HFF-Myc (cell line): ENCODE measurements around the gene ESYT3.

Experiments
- DNase-seq: peaks from one replicate; pipeline ENCODE4 v3.0.0-alpha.2; 2011; ENCODE audit warnings: low read depth; ENCODE audit errors: extremely low read depth
- H3K4me3 ChIP-seq: replicated peaks from 2 replicates; pipeline ENCODE4 v1.5.1; 2011; ENCODE audit warnings: low read depth, mild to moderate bottlenecking, control low read depth, low read length
- TF ChIP-seq, protein P1 (sequence below): IDR thresholded peaks from 2 replicates; pipeline ENCODE4 v1.5.1; 2012; ENCODE audit warnings: mild to moderate bottlenecking, low read depth, low read length, control low read depth; ENCODE audit errors: missing control alignments

The ESYT3 gene

DNA sequence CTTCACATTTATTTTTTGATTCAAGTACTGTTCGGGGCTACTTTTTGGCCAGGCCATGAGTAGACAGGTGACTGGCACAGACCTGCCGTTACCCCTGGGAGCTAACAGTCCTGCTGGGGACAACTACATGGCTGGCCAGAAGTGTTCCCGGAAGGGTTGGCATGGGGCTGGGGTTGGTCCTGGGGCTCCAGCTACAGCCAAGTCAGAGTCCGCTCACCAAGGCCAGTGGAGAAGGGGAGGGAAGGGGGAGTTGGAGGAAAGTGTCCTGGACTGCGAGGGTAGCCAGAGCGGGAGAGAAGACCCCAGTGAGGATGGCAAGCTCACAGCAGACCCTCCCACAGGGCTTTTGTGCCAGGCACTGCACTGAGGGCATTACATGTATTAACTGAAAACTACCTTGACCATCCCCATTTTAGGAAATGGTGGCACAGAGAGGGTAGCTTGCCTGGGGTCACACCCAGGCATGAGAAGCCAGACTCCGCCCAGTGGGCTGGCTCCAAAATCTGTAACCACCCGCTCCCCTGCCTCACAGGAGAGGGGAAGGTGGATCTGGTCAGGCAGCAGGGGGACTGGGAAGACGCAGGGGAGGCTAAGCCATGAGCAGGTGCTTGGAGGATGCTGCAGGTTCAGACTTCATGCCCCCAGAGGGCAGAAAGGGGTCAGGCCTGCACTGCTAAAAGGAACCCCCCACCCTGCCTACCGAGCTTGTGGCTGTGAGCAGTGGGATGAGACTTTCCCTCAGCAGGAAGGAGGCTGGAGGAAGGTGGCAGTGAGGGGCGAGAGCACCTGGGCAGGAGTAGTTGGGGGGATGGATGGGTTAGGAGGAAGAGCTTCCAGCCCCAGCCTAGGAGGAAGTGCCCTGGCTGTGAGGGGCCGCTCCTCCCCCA is 38.3 kb upstream of the ESYT3 start:
- DNase-seq = no peak
- TF ChIP-seq, protein P1, sequence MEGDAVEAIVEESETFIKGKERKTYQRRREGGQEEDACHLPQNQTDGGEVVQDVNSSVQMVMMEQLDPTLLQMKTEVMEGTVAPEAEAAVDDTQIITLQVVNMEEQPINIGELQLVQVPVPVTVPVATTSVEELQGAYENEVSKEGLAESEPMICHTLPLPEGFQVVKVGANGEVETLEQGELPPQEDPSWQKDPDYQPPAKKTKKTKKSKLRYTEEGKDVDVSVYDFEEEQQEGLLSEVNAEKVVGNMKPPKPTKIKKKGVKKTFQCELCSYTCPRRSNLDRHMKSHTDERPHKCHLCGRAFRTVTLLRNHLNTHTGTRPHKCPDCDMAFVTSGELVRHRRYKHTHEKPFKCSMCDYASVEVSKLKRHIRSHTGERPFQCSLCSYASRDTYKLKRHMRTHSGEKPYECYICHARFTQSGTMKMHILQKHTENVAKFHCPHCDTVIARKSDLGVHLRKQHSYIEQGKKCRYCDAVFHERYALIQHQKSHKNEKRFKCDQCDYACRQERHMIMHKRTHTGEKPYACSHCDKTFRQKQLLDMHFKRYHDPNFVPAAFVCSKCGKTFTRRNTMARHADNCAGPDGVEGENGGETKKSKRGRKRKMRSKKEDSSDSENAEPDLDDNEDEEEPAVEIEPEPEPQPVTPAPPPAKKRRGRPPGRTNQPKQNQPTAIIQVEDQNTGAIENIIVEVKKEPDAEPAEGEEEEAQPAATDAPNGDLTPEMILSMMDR = no peak
- no peak overlapping the region for H3K4me3 ChIP-seq

- DNase-seq = no peak
- TF ChIP-seq, protein P1 = no peak
- H3K4me3 ChIP-seq = no peak overlapping the region
These were observed 37.5 kb upstream of the ESYT3 start for GRCh38 chr3:138396752-138397410.

DNA sequence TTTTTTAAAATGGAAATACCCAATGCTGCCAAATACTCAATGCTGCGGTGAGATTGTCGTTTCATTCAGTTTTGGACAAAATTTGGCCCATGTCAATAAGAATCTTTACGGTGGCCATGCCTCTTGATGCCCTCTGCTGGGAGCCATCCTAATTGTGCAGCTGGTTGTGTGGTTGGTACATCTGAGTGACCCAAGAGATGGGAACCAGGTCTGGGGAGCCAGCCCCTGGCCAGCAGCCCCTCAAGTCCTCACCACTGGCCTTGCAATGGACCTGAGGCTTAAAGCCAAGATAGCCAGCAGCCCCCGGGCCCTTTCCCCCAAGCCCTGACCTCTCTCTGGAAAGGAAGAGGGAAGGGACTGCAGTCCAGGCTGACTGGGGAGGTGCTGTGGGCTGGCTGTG is 36.4 kb upstream of the ESYT3 start:
- no peak overlapping the region for H3K4me3 ChIP-seq
- TF ChIP-seq, protein P1 = no peak
- no peak for DNase-seq

GRCh38 chr3:138398791-138399575 is 35.4 kb upstream of the ESYT3 start:
- TF ChIP-seq, protein P1 = no peak
- no peak for DNase-seq
- no peak overlapping the region for H3K4me3 ChIP-seq

GRCh38 chr3:138399766-138400165 is 34.6 kb upstream of the ESYT3 start:
- TF ChIP-seq, protein P1 = no peak
- H3K4me3 ChIP-seq = no peak overlapping the region
- no peak for DNase-seq

GRCh38 chr3:138400651-138401070 is 33.8 kb upstream of the ESYT3 start:
- no peak for DNase-seq
- no peak overlapping the region for H3K4me3 ChIP-seq
- TF ChIP-seq, protein P1 = no peak
